ENCODE data around the gene OSBP. TPM values are rescaled to one million over a fixed set of nuclear protein-coding genes. Genes with fewer than 3 reads are reported as not detected.

The OSBP gene
- total and polyA plus RNA-seq, 9 of the 15 experiments (the other 6 are each of a cell fraction or from before 2014, with no cell fraction given) = 11.7 to 49.0 (median 28.7) TPM

DNA sequence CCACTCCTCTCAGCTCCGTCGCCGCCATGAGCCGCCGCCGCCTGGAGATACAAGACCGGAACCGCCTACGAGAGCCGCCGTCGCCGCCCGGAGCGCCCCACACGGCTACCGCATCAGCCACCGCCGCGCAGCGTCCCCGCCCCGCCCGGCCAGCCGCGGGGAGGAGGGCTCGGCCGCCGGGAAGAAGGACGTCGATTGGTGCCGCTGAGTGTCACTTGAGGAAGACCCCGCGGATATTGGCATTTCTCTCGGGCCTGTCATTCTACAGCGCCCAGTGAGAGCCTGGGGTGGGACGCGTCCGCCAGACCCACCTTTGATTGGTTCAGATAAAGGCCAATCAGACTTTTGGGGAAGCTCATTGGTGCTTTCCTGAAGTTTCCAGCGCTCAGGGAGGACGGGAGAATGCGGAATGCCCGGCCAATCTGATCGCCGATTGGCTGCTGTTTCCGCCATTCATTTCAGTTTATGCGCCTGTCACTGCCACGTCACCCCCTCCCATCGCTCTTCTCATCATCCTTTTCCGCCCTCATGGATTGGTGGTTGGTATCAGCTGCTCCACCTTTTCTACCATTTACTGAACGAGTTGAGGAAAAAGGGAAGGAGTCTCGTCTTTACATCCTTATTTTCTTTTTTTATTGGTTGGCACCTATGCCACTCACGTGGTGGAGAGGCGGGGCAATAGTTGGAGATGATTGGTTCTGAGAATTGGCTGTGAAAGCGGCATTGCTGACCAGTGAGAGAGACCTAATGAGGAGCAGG lies at the start of gene OSBP (continued):
- peak; percentile 26 for TF ChIP-seq SOX6 (IDR thresholded peaks at IDR 0.05)
- peak in 1 of 2 experiments; percentile 41; a peak in 1 of 4 replicates for TF ChIP-seq SIN3A (IDR thresholded peaks at IDR 0.05; ENCODE audit: borderline replicate concordance in 2 of 2, control insufficient read depth in 1 of 2, low read depth in 2 of 2, low read length in 2 of 2)
- peak; percentile 88 for TF ChIP-seq CXXC5 (CRISPR knock-in tag; IDR thresholded peaks at IDR 0.05)
- TF ChIP-seq, protein P1, sequence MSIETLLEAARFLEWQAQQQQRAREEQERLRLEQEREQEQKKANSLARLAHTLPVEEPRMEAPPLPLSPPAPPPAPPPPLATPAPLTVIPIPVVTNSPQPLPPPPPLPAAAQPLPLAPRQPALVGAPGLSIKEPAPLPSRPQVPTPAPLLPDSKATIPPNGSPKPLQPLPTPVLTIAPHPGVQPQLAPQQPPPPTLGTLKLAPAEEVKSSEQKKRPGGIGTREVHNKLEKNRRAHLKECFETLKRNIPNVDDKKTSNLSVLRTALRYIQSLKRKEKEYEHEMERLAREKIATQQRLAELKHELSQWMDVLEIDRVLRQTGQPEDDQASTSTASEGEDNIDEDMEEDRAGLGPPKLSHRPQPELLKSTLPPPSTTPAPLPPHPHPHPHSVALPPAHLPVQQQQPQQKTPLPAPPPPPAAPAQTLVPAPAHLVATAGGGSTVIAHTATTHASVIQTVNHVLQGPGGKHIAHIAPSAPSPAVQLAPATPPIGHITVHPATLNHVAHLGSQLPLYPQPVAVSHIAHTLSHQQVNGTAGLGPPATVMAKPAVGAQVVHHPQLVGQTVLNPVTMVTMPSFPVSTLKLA (conservative IDR thresholded peaks at IDR 0.05) = peak; percentile 89 to 93
- TF ChIP-seq MAZ (CRISPR knock-in tag; conservative IDR thresholded peaks at IDR 0.05 in 1 of 2, IDR thresholded peaks at IDR 0.05 in 1 of 2) = peak; percentile 76 to 89
- TF ChIP-seq NONO (IDR thresholded peaks at IDR 0.05; ENCODE audit: low read depth in 2 of 2, low read length in 1 of 2) = peak in 1 of 2 experiments; percentile 53; a peak in 1 of 4 replicates
- no peak for TF ChIP-seq ZNF23 (CRISPR knock-in tag; IDR thresholded peaks at IDR 0.05)
- TF ChIP-seq, protein P2, sequence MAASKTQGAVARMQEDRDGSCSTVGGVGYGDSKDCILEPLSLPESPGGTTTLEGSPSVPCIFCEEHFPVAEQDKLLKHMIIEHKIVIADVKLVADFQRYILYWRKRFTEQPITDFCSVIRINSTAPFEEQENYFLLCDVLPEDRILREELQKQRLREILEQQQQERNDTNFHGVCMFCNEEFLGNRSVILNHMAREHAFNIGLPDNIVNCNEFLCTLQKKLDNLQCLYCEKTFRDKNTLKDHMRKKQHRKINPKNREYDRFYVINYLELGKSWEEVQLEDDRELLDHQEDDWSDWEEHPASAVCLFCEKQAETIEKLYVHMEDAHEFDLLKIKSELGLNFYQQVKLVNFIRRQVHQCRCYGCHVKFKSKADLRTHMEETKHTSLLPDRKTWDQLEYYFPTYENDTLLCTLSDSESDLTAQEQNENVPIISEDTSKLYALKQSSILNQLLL (CRISPR knock-in tag; IDR thresholded peaks at IDR 0.05; ENCODE audit: borderline replicate concordance) = no peak
- TF ChIP-seq SP1 (CRISPR knock-in tag; IDR thresholded peaks at IDR 0.05) = peak; percentile 88
- TF ChIP-seq HMG20B (CRISPR knock-in tag; IDR thresholded peaks at IDR 0.05) = no peak
- TF ChIP-seq POLR2B (IDR thresholded peaks at IDR 0.05; ENCODE audit: low read depth, partially characterized antibody) = peak; percentile 20
- TF ChIP-seq TBL1XR1 (IDR thresholded peaks at IDR 0.05; ENCODE audit: low read length in 2 of 2) = 0 out of 4 replicates have a peak, but pooled peaks of 1 of the 2 experiments have one; percentile 37
- no peak for TF ChIP-seq DACH1 (IDR thresholded peaks at IDR 0.05; ENCODE audit: partially characterized antibody)
- TF ChIP-seq ZNF444 (CRISPR knock-in tag; IDR thresholded peaks at IDR 0.05) = no peak
- TF ChIP-seq TAF1 (IDR thresholded peaks at IDR 0.05; ENCODE audit: control insufficient read depth, extremely low read depth, insufficient read depth, low read length, severe bottlenecking) = peak; percentile 68
- no peak for TF ChIP-seq THAP7 (CRISPR knock-in tag; IDR thresholded peaks at IDR 0.05)
- TF ChIP-seq DIDO1 (tag; IDR thresholded peaks at IDR 0.05; ENCODE audit: low read depth) = no peak
- peak; percentile 95 for TF ChIP-seq CHD2 (IDR thresholded peaks at IDR 0.05; ENCODE audit: low read depth, low read length)
- TF ChIP-seq BHLHE40 (IDR thresholded peaks at IDR 0.05; ENCODE audit: low read length) = no peak; the same call in none of the 2 replicates

Measured in K562 (cell line).